CD14-positive monocyte (primary cell): ENCODE results near the gene HLA-DOB. TPM values are rescaled to one million over a fixed set of nuclear protein-coding genes. Genes with fewer than 3 reads are reported as not detected.

Source experiments
- DNase-seq, 3 donors: peaks; one replicate each; pipeline ENCODE4 v3.0.0-alpha.2; 2011 to 2022
- H2AFZ ChIP-seq: 2 replicates; pipeline ENCODE4 v1.6.0; 2012; ENCODE audit warnings: mild to moderate bottlenecking, low read depth, low read length, inconsistent platforms; ENCODE audit not compliant: insufficient read depth, poor library complexity, severe bottlenecking
- H3K27ac ChIP-seq, 2 donors: 1 replicate in 1 of 2; 2 replicates in 1 of 2; pipeline ENCODE4 v1.5.1; 2012 to 2013; ENCODE audit warnings: low read length in 2 of 2, control low read depth in 1 of 2, inconsistent platforms in 1 of 2, low read depth in 1 of 2, mild to moderate bottlenecking in 1 of 2
- H3K27me3 ChIP-seq, 2 donors: one replicate each; pipeline versions ENCODE4 v1.6.0 to v1.6.1; 2011 to 2013; ENCODE audit warnings: low read length in 2 of 2; ENCODE audit not compliant: control insufficient read depth in 2 of 2, insufficient read depth in 2 of 2
- H3K36me3 ChIP-seq, 2 donors: replicated peaks in 1 of 2; 1 replicate in 1 of 2; 2 replicates in 1 of 2; pipeline versions ENCODE4 v1.5.1 to v1.6.1; 2012 to 2013; ENCODE audit warnings: low read length in 2 of 2, control low read depth in 1 of 2, inconsistent platforms in 1 of 2, mild to moderate bottlenecking in 1 of 2; ENCODE audit not compliant: insufficient read depth in 2 of 2, control insufficient read depth in 1 of 2
- H3K4me1 ChIP-seq, 2 donors: 1 replicate in 1 of 2; 2 replicates in 1 of 2; pipeline versions ENCODE4 v1.5.1 to v1.6.1; 2012 to 2013; ENCODE audit warnings: low read length in 2 of 2, control low read depth in 1 of 2, inconsistent platforms in 1 of 2, mild to moderate bottlenecking in 1 of 2, moderate library complexity in 1 of 2; ENCODE audit not compliant: insufficient read depth in 2 of 2, control insufficient read depth in 1 of 2
- H3K4me2 ChIP-seq: replicated peaks from 2 replicates; pipeline ENCODE3; 2012; ENCODE audit warnings: low read length, moderate library complexity, mild to moderate bottlenecking; ENCODE audit not compliant: poor library complexity, severe bottlenecking; ENCODE audit errors: extremely low read depth
- H3K4me3 ChIP-seq, 3 experiments: fragments of 200-600 bp in 1 of 3; sonication (generic) in 1 of 3; replicated peaks in 1 of 3; 1 replicate in 2 of 3; 2 replicates in 1 of 3; pipeline ENCODE4 v1.5.1; 2011 to 2013; ENCODE audit warnings: low read length in 3 of 3, mild to moderate bottlenecking in 3 of 3, control low read depth in 2 of 3, low read depth in 2 of 3, inconsistent platforms in 1 of 3, moderate library complexity in 1 of 3
- H3K79me2 ChIP-seq: 2 replicates; pipeline ENCODE4 v1.6.0; 2012; ENCODE audit warnings: mild to moderate bottlenecking, control low read depth, inconsistent platforms, low read length, moderate library complexity; ENCODE audit not compliant: insufficient read depth
- H3K9ac ChIP-seq: 2 replicates; pipeline ENCODE4 v1.6.0; 2017; ENCODE audit warnings: low read length, mild to moderate bottlenecking; ENCODE audit not compliant: insufficient read depth, poor library complexity, severe bottlenecking
- H3K9me3 ChIP-seq, 2 donors: replicated peaks in 1 of 2; 1 replicate in 1 of 2; 2 replicates in 1 of 2; pipeline versions ENCODE4 v1.5.1 to v1.6.1; 2012 to 2013; ENCODE audit warnings: low read length in 2 of 2, control low read depth in 1 of 2; ENCODE audit not compliant: control insufficient read depth in 1 of 2, insufficient read depth in 1 of 2
- H4K20me1 ChIP-seq: 2 replicates; pipeline ENCODE4 v1.6.0; 2012; ENCODE audit warnings: mild to moderate bottlenecking, low read length, control low read depth, moderate library complexity; ENCODE audit not compliant: insufficient read depth
- H3K27ac Mint-ChIP-seq, 7 donors: one replicate each; pipeline ENCODE4 v1.8.0; 2020; ENCODE audit warnings: mild to moderate bottlenecking in 7 of 7, mixed read lengths in 7 of 7, moderate library complexity in 6 of 7, inconsistent platforms in 2 of 7
- H3K27me3 Mint-ChIP-seq, 3 donors: one replicate each; pipeline ENCODE4 v1.8.0; 2021 to 2022; ENCODE audit warnings: low read depth in 3 of 3, mild to moderate bottlenecking in 3 of 3, mixed read lengths in 3 of 3, moderate library complexity in 3 of 3, inconsistent platforms in 1 of 3
- H3K36me3 Mint-ChIP-seq, 2 donors: one replicate each; pipeline ENCODE4 v1.8.0; 2020; ENCODE audit warnings: mixed read lengths in 2 of 2, inconsistent platforms in 1 of 2, mild to moderate bottlenecking in 1 of 2
- H3K4me1 Mint-ChIP-seq: one replicate; pipeline ENCODE4 v1.8.0; 2020; ENCODE audit warnings: mild to moderate bottlenecking, mixed read lengths
- H3K4me3 Mint-ChIP-seq, 2 donors: one replicate each; pipeline ENCODE4 v1.8.0; 2020; ENCODE audit warnings: mild to moderate bottlenecking in 2 of 2, mixed read lengths in 2 of 2, moderate library complexity in 1 of 2
- H3K9me3 Mint-ChIP-seq, 7 donors: one replicate each; pipeline ENCODE4 v1.8.0; 2020 to 2022; ENCODE audit warnings: mixed read lengths in 7 of 7, mild to moderate bottlenecking in 6 of 7, moderate library complexity in 6 of 7, inconsistent platforms in 2 of 7
- WGBS: methylation state at CpG from one replicate; pipeline ENCODE4 v1.1.5; 2013; ENCODE audit warnings: missing lambda C conversion rate; ENCODE audit not compliant: insufficient coverage; 5-methylcytosine and 5-hydroxymethylcytosine counted together
- intact Hi-C, 2 donors: fragments of 100-400 bp; cut with micrococcal nuclease; formaldehyde crosslinking; loops; one replicate each; pipeline versions ENCODE4 v1.15.0 to v1.15.1; 2023
- polyA plus RNA-seq, 3 donors: library from polyadenylated mRNA; depleted of rRNA in 1 of 3; unstranded in 2 of 3; stranded (reverse) in 1 of 3; fragments of 300-500 nt in 2 of 3; fragments of >200 nt in 1 of 3; fragmentation: Illumina TruSeq in 2 of 3; gene quantifications; 1 replicate in 2 of 3; 2 replicates in 1 of 3; pipeline ENCODE4 v1.2.3, GENCODE V29; 2012 to 2021
- TF ChIP-seq, protein P1 (sequence below): fragments of 200-600 bp; IDR thresholded peaks from one replicate; pipeline ENCODE4 v1.8.0; 2022; ENCODE audit warnings: antibody characterized with exemption, mild to moderate bottlenecking

The HLA-DOB gene
- polyA plus RNA-seq, 3 donors: 0.25 to 6.2 (median 0.64) TPM

DNA sequence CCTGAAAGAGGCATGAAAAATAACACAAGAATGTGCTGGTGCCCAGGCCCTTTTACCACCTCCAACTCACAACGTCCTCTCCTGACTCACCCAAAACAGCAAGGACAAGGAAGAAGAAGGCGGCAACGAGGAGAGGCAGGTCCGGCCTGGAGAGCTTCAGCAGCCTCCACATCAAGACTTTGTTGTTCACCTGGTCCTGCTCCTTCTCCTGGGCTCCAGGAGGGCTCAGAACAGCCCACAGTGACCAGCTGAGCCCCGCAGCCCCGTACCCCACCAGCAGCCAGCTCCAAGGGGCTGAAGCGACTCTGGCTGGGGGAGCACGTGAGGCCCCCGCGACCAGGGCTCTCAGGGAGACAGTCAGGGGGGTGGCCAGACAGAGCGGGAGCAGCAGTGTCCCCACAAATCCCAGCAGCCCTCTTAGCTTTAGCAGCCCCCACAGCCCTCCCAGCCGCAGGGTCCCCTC is 20.9 kb upstream of the HLA-DOB start:
- H3K27ac ChIP-seq: peak overlapping the region; percentile 82 to 86
- no peak for DNase-seq
- H3K4me2 ChIP-seq: peak overlapping the region; percentile 96
- peaks cover 26 to 41% of the 10 kb centered on the region in 2 donors for H3K4me1 ChIP-seq
- WGBS: 25% methylated on average over 10 of the region's 12 CpGs
- peak overlapping the region; percentile 41 to 94 (median 87) for H3K27ac Mint-ChIP-seq
- peak overlapping the region; percentile 71 to 91 (median 78) for H3K4me3 ChIP-seq
- no peaks in the 10 kb centered on the region for H3K9me3 Mint-ChIP-seq
- no peaks in the 10 kb centered on the region for H3K9me3 ChIP-seq
- H4K20me1 ChIP-seq: peaks cover 20% of the 10 kb centered on the region
- TF ChIP-seq, protein P1, sequence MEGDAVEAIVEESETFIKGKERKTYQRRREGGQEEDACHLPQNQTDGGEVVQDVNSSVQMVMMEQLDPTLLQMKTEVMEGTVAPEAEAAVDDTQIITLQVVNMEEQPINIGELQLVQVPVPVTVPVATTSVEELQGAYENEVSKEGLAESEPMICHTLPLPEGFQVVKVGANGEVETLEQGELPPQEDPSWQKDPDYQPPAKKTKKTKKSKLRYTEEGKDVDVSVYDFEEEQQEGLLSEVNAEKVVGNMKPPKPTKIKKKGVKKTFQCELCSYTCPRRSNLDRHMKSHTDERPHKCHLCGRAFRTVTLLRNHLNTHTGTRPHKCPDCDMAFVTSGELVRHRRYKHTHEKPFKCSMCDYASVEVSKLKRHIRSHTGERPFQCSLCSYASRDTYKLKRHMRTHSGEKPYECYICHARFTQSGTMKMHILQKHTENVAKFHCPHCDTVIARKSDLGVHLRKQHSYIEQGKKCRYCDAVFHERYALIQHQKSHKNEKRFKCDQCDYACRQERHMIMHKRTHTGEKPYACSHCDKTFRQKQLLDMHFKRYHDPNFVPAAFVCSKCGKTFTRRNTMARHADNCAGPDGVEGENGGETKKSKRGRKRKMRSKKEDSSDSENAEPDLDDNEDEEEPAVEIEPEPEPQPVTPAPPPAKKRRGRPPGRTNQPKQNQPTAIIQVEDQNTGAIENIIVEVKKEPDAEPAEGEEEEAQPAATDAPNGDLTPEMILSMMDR: no peak
- peak overlapping the region; percentile 84 for H2AFZ ChIP-seq
- intact Hi-C loops: loop anchor here (1.0 to 5.0 kb wide), 3 partner anchors 15 to 35 kb away; partner anchors contain the start of gene TAP1 (in 1 of the 2)
- no peaks in the 10 kb centered on the region for H3K27me3 ChIP-seq
- H3K9ac ChIP-seq: peak overlapping the region; percentile 79
- peaks cover 58 to 77% of the 10 kb centered on the region in 2 donors for H3K36me3 ChIP-seq
- H3K27me3 Mint-ChIP-seq: no peaks in the 10 kb centered on the region
- peaks cover 34% of the 10 kb centered on the region for H3K79me2 ChIP-seq
- peaks cover 52% of the 10 kb centered on the region for H3K4me1 Mint-ChIP-seq
- H3K4me3 Mint-ChIP-seq: peak overlapping the region; percentile 87 to 89
- peaks cover 74 to 75% of the 10 kb centered on the region in 2 donors for H3K36me3 Mint-ChIP-seq

DNA sequence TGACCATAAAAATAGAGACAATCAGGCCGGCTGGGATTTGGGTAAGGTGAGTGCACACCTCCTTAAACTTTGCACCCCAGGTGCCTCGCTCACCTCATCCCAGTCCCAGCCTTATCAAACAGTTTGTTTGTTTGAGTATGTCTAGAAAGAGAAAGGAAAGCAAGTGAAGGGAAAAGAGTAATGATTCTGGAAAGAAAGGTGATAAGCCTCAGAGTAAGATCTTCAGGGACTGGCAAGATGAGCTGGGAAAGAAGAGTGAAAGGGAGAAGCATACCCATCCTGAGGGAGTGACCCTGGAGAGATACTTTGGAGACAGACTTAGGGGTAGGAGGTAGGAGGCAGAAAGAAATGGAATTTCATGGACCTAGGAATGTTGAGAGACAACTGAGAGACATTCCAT is 20.1 kb upstream of the HLA-DOB start:
- H3K4me1 Mint-ChIP-seq: peaks cover 44% of the 10 kb centered on the region
- no peaks in the 10 kb centered on the region for H3K27me3 ChIP-seq
- no peaks in the 10 kb centered on the region for H3K27me3 Mint-ChIP-seq
- WGBS: no CpG with 5 or more reads among the region's 2 CpGs
- H3K9me3 Mint-ChIP-seq: no peaks in the 10 kb centered on the region
- H2AFZ ChIP-seq: no peak overlapping the region
- peak overlapping the region in 1 of 7 donors; percentile 3 for H3K27ac Mint-ChIP-seq
- intact Hi-C loops: loop anchor here in 1 of 2 donors (5.0 kb wide), 1 partner anchor 35 kb away; no protein-coding TSS in a partner anchor
- H3K79me2 ChIP-seq: peaks cover 26% of the 10 kb centered on the region
- TF ChIP-seq, protein P1: no peak
- H4K20me1 ChIP-seq: peaks cover 24% of the 10 kb centered on the region
- peak overlapping the region in 1 of 2 donors; percentile 50 for H3K4me3 Mint-ChIP-seq
- H3K4me1 ChIP-seq: peaks cover 18 to 32% of the 10 kb centered on the region in 2 donors
- H3K4me3 ChIP-seq: no peak overlapping the region
- H3K9ac ChIP-seq: no peak overlapping the region
- no peak overlapping the region for H3K4me2 ChIP-seq
- no peak for DNase-seq
- no peak overlapping the region for H3K27ac ChIP-seq
- H3K36me3 ChIP-seq: peaks cover 63 to 77% of the 10 kb centered on the region in 2 donors
- no peaks in the 10 kb centered on the region for H3K9me3 ChIP-seq
- peaks cover 74 to 75% of the 10 kb centered on the region in 2 donors for H3K36me3 Mint-ChIP-seq
